ENCODE measurements around the gene NEFH.
"Not testable (repeated sequence)": the region's sequence is repeated elsewhere in the genome, so short reads cannot be mapped to it uniquely, and the experiment has no call there.

DNA sequence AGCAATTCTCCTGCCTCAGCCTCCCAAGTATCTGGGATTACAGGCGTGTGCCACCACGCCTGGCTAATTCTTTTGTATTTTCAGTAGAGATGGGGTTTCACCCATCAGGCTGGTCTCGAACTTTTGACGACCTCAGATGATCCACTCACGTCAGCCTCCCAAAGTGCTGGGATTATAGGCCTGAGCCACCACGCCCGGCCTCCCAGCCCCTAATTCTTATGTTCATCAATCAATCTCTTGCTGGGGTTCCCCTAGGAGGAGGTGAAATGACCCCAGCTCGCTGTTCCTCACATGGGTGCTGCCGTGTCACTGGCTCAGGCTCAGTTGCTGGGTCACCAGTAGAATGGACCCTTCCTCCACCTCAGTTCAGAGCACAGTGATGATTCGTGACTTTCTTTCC, 41.7 kb upstream of the NEFH start, which contains the start of gene RFPL1:
- TF ChIP-seq REST (IDR thresholded peaks at IDR 0.05; ENCODE audit: low read depth); RAD21 (IDR thresholded peaks at IDR 0.05; ENCODE audit: low read depth); MAX (IDR thresholded peaks at IDR 0.05); CREB1 (IDR thresholded peaks at IDR 0.05; ENCODE audit: low read depth); ZBTB7A (IDR thresholded peaks at IDR 0.05; ENCODE audit: low read depth); FOXM1 (IDR thresholded peaks at IDR 0.05; ENCODE audit: borderline replicate concordance, low read depth); EGR1 (IDR thresholded peaks at IDR 0.05); EP300 (IDR thresholded peaks at IDR 0.05; ENCODE audit: borderline replicate concordance); NFIC (IDR thresholded peaks at IDR 0.05); YY1 (IDR thresholded peaks at IDR 0.05; ENCODE audit: low read depth); TEAD4 (IDR thresholded peaks at IDR 0.05); TAF1 (IDR thresholded peaks at IDR 0.05; ENCODE audit: low read depth); TCF12 (IDR thresholded peaks at IDR 0.05; ENCODE audit: low read depth): not testable (repeated sequence)
- TF ChIP-seq, protein P1, sequence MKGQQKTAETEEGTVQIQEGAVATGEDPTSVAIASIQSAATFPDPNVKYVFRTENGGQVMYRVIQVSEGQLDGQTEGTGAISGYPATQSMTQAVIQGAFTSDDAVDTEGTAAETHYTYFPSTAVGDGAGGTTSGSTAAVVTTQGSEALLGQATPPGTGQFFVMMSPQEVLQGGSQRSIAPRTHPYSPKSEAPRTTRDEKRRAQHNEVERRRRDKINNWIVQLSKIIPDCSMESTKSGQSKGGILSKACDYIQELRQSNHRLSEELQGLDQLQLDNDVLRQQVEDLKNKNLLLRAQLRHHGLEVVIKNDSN (IDR thresholded peaks at IDR 0.05): not testable (repeated sequence)
